ENCODE data around the gene ATP13A4. TPM values are rescaled to one million over a fixed set of nuclear protein-coding genes. Genes with fewer than 3 reads are reported as not detected.

The ATP13A4 gene
- total RNA-seq, 4 donors from 2014 or later, result 0.77 to 5.9 (median 0.88) TPM; not detected in 1

- TF ChIP-seq POLR2A (IDR thresholded peaks at IDR 0.05), result no peak
- TF ChIP-seq, protein P1, sequence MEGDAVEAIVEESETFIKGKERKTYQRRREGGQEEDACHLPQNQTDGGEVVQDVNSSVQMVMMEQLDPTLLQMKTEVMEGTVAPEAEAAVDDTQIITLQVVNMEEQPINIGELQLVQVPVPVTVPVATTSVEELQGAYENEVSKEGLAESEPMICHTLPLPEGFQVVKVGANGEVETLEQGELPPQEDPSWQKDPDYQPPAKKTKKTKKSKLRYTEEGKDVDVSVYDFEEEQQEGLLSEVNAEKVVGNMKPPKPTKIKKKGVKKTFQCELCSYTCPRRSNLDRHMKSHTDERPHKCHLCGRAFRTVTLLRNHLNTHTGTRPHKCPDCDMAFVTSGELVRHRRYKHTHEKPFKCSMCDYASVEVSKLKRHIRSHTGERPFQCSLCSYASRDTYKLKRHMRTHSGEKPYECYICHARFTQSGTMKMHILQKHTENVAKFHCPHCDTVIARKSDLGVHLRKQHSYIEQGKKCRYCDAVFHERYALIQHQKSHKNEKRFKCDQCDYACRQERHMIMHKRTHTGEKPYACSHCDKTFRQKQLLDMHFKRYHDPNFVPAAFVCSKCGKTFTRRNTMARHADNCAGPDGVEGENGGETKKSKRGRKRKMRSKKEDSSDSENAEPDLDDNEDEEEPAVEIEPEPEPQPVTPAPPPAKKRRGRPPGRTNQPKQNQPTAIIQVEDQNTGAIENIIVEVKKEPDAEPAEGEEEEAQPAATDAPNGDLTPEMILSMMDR (IDR thresholded peaks at IDR 0.05), result no peak
- Histone ChIP-seq H3K4me1 (no peaks in the 10 kb centered on the region), H3K9me3 (no peaks in the 10 kb centered on the region), H3K27ac (no peak overlapping the region), H3K4me3 (no peak overlapping the region), H3K27me3 (no peaks in the 10 kb centered on the region), H3K36me3 (no peaks in the 10 kb centered on the region)
- no peak for DNase-seq
- intact Hi-C loops (cut with DNase I; ENCODE audit: low total_unique reads), result no loop called here
Measured at GRCh38 chr3:193560870-193561269, 6.2 kb upstream of the ATP13A4 start.

DNA sequence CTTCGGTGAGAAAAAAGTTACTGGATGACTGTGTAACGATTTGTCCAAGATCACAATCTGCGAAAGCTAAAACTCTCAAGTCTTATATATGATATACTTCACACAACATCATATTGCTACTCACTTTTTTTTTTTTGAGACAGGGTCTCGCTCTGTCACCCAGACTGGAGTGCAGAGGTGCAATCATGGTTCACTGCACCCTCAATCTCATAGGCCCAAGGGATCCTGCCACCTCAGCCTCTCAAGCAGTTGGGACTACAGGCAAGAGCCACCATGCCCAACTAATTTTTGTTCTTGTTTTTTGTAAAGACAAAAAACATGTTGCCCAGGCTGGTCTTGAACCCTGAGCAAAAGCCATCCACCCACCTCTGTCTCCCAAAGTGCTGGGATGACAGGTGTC is 5.4 kb upstream of the ATP13A4 start:
- Histone ChIP-seq H3K36me3 (no peaks in the 10 kb centered on the region), H3K4me3 (no peak overlapping the region), H3K27ac (no peak overlapping the region), H3K27me3 (no peaks in the 10 kb centered on the region), H3K9me3 (no peaks in the 10 kb centered on the region), H3K4me1 (no peaks in the 10 kb centered on the region)
- DNase-seq, result no peak
- intact Hi-C loops (cut with DNase I; ENCODE audit: low total_unique reads), result no loop called here
- TF ChIP-seq, protein P1 (IDR thresholded peaks at IDR 0.05), result no peak
- TF ChIP-seq POLR2A (IDR thresholded peaks at IDR 0.05), result no peak

DNA sequence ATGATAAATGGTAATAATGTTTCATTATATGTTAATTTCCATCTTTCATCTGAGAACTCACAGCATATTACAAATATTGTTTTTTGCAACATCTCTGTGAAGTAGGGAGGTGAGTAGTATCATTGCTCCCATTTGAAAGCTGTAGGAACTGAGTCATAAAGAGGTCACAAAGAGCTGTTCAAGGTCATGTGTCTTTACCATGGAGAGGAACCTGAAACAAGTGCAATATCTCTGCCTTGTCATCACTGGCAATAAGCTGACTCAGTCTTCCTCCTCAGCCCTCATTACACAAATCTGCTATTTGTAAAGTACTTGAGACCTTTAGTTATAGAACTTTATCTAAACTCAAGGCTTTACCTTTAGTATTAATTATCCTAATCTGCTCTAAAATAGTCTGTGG is 4.4 kb upstream of the ATP13A4 start:
- intact Hi-C loops (cut with DNase I; ENCODE audit: low total_unique reads), result no loop called here
- Histone ChIP-seq H3K36me3 (no peaks in the 10 kb centered on the region), H3K4me3 (no peak overlapping the region), H3K4me1 (no peaks in the 10 kb centered on the region), H3K27ac (no peak overlapping the region), H3K27me3 (no peaks in the 10 kb centered on the region), H3K9me3 (no peaks in the 10 kb centered on the region)
- TF ChIP-seq, protein P1 (IDR thresholded peaks at IDR 0.05), result no peak
- TF ChIP-seq POLR2A (IDR thresholded peaks at IDR 0.05), result no peak
- DNase-seq, result no peak

GRCh38 chr3:193556841-193557240 is 2.1 kb upstream of the ATP13A4 start:
- no peak overlapping the region for H3K4me3 ChIP-seq
- no peak for DNase-seq
- H3K27me3 ChIP-seq, result no peaks in the 10 kb centered on the region
- no peaks in the 10 kb centered on the region for H3K36me3 ChIP-seq
- H3K27ac ChIP-seq, result no peak overlapping the region
- no peaks in the 10 kb centered on the region for H3K9me3 ChIP-seq
- TF ChIP-seq POLR2A (IDR thresholded peaks at IDR 0.05), result no peak
- TF ChIP-seq, protein P1 (IDR thresholded peaks at IDR 0.05), result no peak
- intact Hi-C loops (cut with DNase I; ENCODE audit: low total_unique reads), result no loop called here
- no peaks in the 10 kb centered on the region for H3K4me1 ChIP-seq

GRCh38 chr3:193553586-193553985 is 1.1 kb downstream of the ATP13A4 start:
- no peak for TF ChIP-seq POLR2A (IDR thresholded peaks at IDR 0.05)
- TF ChIP-seq, protein P1 (IDR thresholded peaks at IDR 0.05), result no peak

More at GRCh38 chr3:193553586-193553985, 1.1 kb downstream of the ATP13A4 start:
- Histone ChIP-seq H3K27me3 (no peaks in the 10 kb centered on the region), H3K36me3 (no peaks in the 10 kb centered on the region), H3K4me1 (no peaks in the 10 kb centered on the region), H3K9me3 (no peaks in the 10 kb centered on the region), H3K4me3 (no peak overlapping the region), H3K27ac (no peak overlapping the region)
- intact Hi-C loops (cut with DNase I; ENCODE audit: low total_unique reads), result no loop called here
- no peak for DNase-seq

Data from uterus (tissue), 4 donors.